Measurements from ENCODE around the gene HSD11B1L.

DNA sequence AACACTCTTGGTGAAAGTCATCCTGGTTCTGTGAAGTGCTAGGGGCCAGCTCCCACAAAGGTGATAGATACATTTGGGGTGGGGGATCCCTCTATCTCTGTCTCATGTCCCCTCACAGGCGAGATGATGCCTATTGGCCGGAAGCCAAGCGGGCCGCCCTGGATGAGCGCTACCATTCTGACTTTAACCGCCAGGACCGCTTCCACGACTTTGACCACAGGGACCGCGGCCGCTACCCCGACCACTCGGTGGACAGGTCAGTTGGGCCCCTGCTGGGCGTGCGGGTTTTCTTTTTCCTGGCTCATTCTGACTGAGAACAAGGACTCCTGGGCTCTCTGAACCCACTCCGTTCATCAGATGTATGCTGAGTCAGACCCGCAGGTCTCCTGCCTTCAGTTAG lies 16.9 kb upstream of the HSD11B1L start:
- TF ChIP-seq POLR2AphosphoS5 (IDR thresholded peaks at IDR 0.05; ENCODE audit: borderline replicate concordance, low read depth, low read length) = no peak
- TF ChIP-seq EZH2 (IDR thresholded peaks at IDR 0.05) = no peak
- TF ChIP-seq FOXP2 (optimal IDR thresholded peaks at IDR 0.05; ENCODE audit: control extremely low read depth, extremely low read length, insufficient read depth) = no peak

Data from SK-N-MC (cell line).